HCT116 (cell line): Measurements from ENCODE around the gene MSMB. TPM values are rescaled to one million over a fixed set of nuclear protein-coding genes. Genes with fewer than 3 reads are reported as not detected.

Experiments used
- ATAC-seq: fragments of 200-7000 bp; cut with Tn5 transposase; 2 replicates; pipeline ENCODE4 v1.9.1; 2020; ENCODE audit warnings: mild to moderate bottlenecking, moderate library complexity
- BruUV-seq: library from RNA; stranded (reverse); fragments of 400-500 nt; replicated peaks from 2 replicates; lab custom pipeline; 2021; lab: Mats Ljungman, UMichigan
- CTCF ChIA-PET: fragments of 300-600 bp; sonication (Branson Sonifier 250); formaldehyde crosslinking; loops from one replicate; lab custom pipeline; 2021; ENCODE audit warnings: antibody characterized with exemption; lab: Charles Lee
- POLR2A ChIA-PET: fragments of 300-600, 350-600 bp; sonication (Branson Sonifier 250); formaldehyde crosslinking; loops from one replicate; lab custom pipeline; 2021; ENCODE audit warnings: antibody characterized with exemption; lab: Charles Lee
- RAD21 ChIA-PET, 2 experiments: fragments of 300-600 bp; sonication (Branson Sonifier 250); formaldehyde crosslinking; loops; one replicate each; lab custom pipeline; 2023; ENCODE audit warnings: low total read pairs in 2 of 2; ENCODE audit not compliant: uncharacterized antibody in 2 of 2, unreplicated experiment in 2 of 2, low non-redundant PET in 1 of 2; lab: Charles Lee
- DNase-seq: peaks from one replicate; pipeline ENCODE4 v3.0.0-alpha.2; 2010; ENCODE audit warnings: low read depth, low spot score
- H2AFZ ChIP-seq: fragments of 200-600 bp; shearing (Covaris generic), sonication (generic); 2 replicates; pipeline ENCODE4 v1.6.1; 2017; ENCODE audit warnings: low read depth, mixed run types, mixed read lengths, antibody characterized with exemption, low read length; ENCODE audit not compliant: poor library complexity, severe bottlenecking
- H3K27ac ChIP-seq: 2 replicates; pipeline ENCODE4 v1.5.1; 2012; ENCODE audit warnings: low read depth, low read length
- H3K27me3 ChIP-seq: fragments of 200-600 bp; sonication (generic); 2 replicates; pipeline ENCODE4 v1.6.1; 2016; ENCODE audit warnings: mixed run types, low read length, mixed read lengths; ENCODE audit not compliant: insufficient read depth
- H3K36me3 ChIP-seq, 2 experiments: fragments of 200-500 bp in 1 of 2; fragments of 200-600 bp in 1 of 2; sonication (Bioruptor generic) in 1 of 2; sonication (generic) in 1 of 2; 2 replicates each; pipeline versions ENCODE4 v1.5.1 to v1.6.1; 2014 to 2016; ENCODE audit warnings: low read length in 2 of 2, inconsistent platforms in 1 of 2, mixed read lengths in 1 of 2, mixed run types in 1 of 2; ENCODE audit not compliant: insufficient read depth in 2 of 2, control insufficient read depth in 1 of 2
- H3K4me1 ChIP-seq, 2 experiments: fragments of 200-600 bp in 1 of 2; sonication (generic) in 1 of 2; 2 replicates each; pipeline versions ENCODE4 v1.5.1 to v1.6.1; 2012 to 2017; ENCODE audit warnings: low read length in 2 of 2, inconsistent platforms in 1 of 2, mild to moderate bottlenecking in 1 of 2, mixed read lengths in 1 of 2, mixed run types in 1 of 2, moderate library complexity in 1 of 2; ENCODE audit not compliant: insufficient read depth in 2 of 2, control insufficient read depth in 1 of 2
- H3K4me2 ChIP-seq: fragments of 200-600 bp; sonication (generic); 2 replicates; pipeline ENCODE4 v1.6.1; 2017; ENCODE audit warnings: mixed run types, low read length, mixed read lengths
- H3K4me3 ChIP-seq, 2 experiments: fragments of 200-600 bp in 1 of 2; sonication (generic) in 1 of 2; replicated peaks in 1 of 2; 2 replicates each; pipeline ENCODE4 v1.5.1; 2011 to 2016; ENCODE audit warnings: low read length in 2 of 2, control low read depth in 1 of 2, low read depth in 1 of 2, mild to moderate bottlenecking in 1 of 2, mixed read lengths in 1 of 2, mixed run types in 1 of 2
- H3K79me2 ChIP-seq: fragments of 200-600 bp; sonication (generic); 2 replicates; pipeline ENCODE4 v1.6.1; 2017; ENCODE audit warnings: mild to moderate bottlenecking, mixed run types, low read length, moderate library complexity, mixed read lengths; ENCODE audit not compliant: insufficient read depth
- H3K9ac ChIP-seq: fragments of 200-600 bp; sonication (generic); 2 replicates; pipeline ENCODE4 v1.6.1; 2016; ENCODE audit warnings: low read length, mixed read lengths
- H3K9me2 ChIP-seq: fragments of 200-600 bp; sonication (generic), shearing (Covaris generic); 2 replicates; pipeline ENCODE4 v1.6.1; 2017; ENCODE audit warnings: mixed run types, mild to moderate bottlenecking, moderate library complexity; ENCODE audit not compliant: insufficient read depth
- H3K9me3 ChIP-seq, 2 experiments: fragments of 200-500 bp in 1 of 2; fragments of 200-600 bp in 1 of 2; sonication (Bioruptor generic) in 1 of 2; sonication (generic) in 1 of 2; 2 replicates each; pipeline ENCODE4 v1.6.1; 2014 to 2017; ENCODE audit warnings: low read length in 2 of 2, mixed read lengths in 2 of 2, inconsistent platforms in 1 of 2, low read depth in 1 of 2, mild to moderate bottlenecking in 1 of 2, mixed run types in 1 of 2, moderate library complexity in 1 of 2; ENCODE audit not compliant: control insufficient read depth in 1 of 2, insufficient read depth in 1 of 2
- H4K20me1 ChIP-seq: fragments of 200-600 bp; sonication (generic), shearing (Covaris generic); 2 replicates; pipeline ENCODE4 v1.6.1; 2017; ENCODE audit warnings: mixed run types, mild to moderate bottlenecking, moderate library complexity; ENCODE audit not compliant: insufficient read depth
- ELF1 ChIP-seq: IDR thresholded peaks from 2 replicates; pipeline ENCODE4 v1.6.1; 2012; ENCODE audit warnings: low read depth, borderline replicate concordance
- EZH2 ChIP-seq: fragments of 200-600 bp; sonication (generic); IDR thresholded peaks from 2 replicates; pipeline ENCODE4 v1.6.1; 2017; ENCODE audit warnings: antibody characterized with exemption, mixed run types
- EZH2phosphoT487 ChIP-seq: fragments of 200-600 bp; IDR thresholded peaks from 2 replicates; pipeline ENCODE4 v1.6.1; 2018; ENCODE audit warnings: antibody characterized with exemption, borderline replicate concordance
- FOSL1 ChIP-seq: IDR thresholded peaks from 2 replicates; pipeline ENCODE4 v1.6.1; 2012; ENCODE audit warnings: low read depth
- POLR2A ChIP-seq: IDR thresholded peaks from 2 replicates; pipeline ENCODE4 v1.7.0; 2011; ENCODE audit warnings: borderline replicate concordance; ENCODE audit not compliant: insufficient read depth, insufficient read length; ENCODE audit errors: extremely low read depth
- POLR2AphosphoS5 ChIP-seq: IDR thresholded peaks from 2 replicates; pipeline ENCODE4 v1.6.1; 2011; ENCODE audit warnings: mild to moderate bottlenecking, low read depth, low read length, moderate library complexity
- RAD21 ChIP-seq: IDR thresholded peaks from 2 replicates; pipeline ENCODE4 v1.6.1; 2012; ENCODE audit warnings: low read depth, mild to moderate bottlenecking
- SP1 ChIP-seq: IDR thresholded peaks from 2 replicates; pipeline ENCODE4 v1.6.1; 2012; ENCODE audit warnings: low read depth
- TCF7L2 ChIP-seq: IDR thresholded peaks from 2 replicates; pipeline ENCODE4 v1.7.0; 2011; ENCODE audit warnings: borderline replicate concordance, inconsistent platforms; ENCODE audit not compliant: insufficient read depth, insufficient read length; ENCODE audit errors: extremely low read depth
- ZBTB33 ChIP-seq: IDR thresholded peaks from 2 replicates; pipeline ENCODE4 v1.6.1; 2011; ENCODE audit warnings: mild to moderate bottlenecking, low read length, moderate library complexity; ENCODE audit not compliant: insufficient replicate concordance; ENCODE audit errors: extremely low read depth
- ZFX ChIP-seq: fragments of 450-650 bp; IDR thresholded peaks from 2 replicates; pipeline ENCODE4 v1.6.1; 2017
- ZNF274 ChIP-seq: fragments of 200-500 bp; sonication (Bioruptor generic); IDR thresholded peaks from 2 replicates; pipeline ENCODE4 v1.6.1; 2014; ENCODE audit warnings: mild to moderate bottlenecking, low read depth, low read length, inconsistent platforms
- intact Hi-C: fragments of 100-400 bp; cut with micrococcal nuclease; formaldehyde crosslinking; loops from 2 replicates; pipeline ENCODE4 v1.10.0; 2022
- total RNA-seq: library from RNA; stranded (reverse); gene quantifications from one replicate; pipeline ENCODE4 v1.2.1, GENCODE V29; 2021; ENCODE audit not compliant: unreplicated experiment
- TF ChIP-seq, protein P1 (sequence below), 3 experiments: fragments of 200-600 bp in 1 of 3; sonication (generic) in 1 of 3; IDR thresholded peaks in 2 of 3; conservative IDR thresholded peaks in 1 of 3; 2 replicates each; pipeline ENCODE4 v1.5.1; 2012 to 2017; ENCODE audit warnings: low read depth in 2 of 3, low read length in 2 of 3, antibody characterized with exemption in 1 of 3, borderline replicate concordance in 1 of 3, control low read depth in 1 of 3, mild to moderate bottlenecking in 1 of 3, mixed read lengths in 1 of 3, mixed run types in 1 of 3, moderate library complexity in 1 of 3; ENCODE audit not compliant: insufficient read depth in 1 of 3
- TF ChIP-seq, protein P2 (sequence below): IDR thresholded peaks from 2 replicates; pipeline ENCODE4 v1.6.1; 2012; ENCODE audit warnings: low read depth

Gene MSMB
- total RNA-seq, 1 experiment from 2014 or later = not detected

GRCh38 chr10:46025406-46025805 is 20.7 kb downstream of the MSMB start:
- Histone ChIP-seq H3K4me3 (no peak overlapping the region), H2AFZ (no peak overlapping the region), H4K20me1 (peaks cover 9% of the 10 kb centered on the region; the same call in 1 of the 2 replicates), H3K9me2 (no peaks in the 10 kb centered on the region), H3K9me3 (no peaks in the 10 kb centered on the region), H3K4me2 (no peak overlapping the region), H3K27me3 (no peaks in the 10 kb centered on the region), H3K9ac (no peak overlapping the region), H3K79me2 (peaks cover 93% of the 10 kb centered on the region), H3K4me1 (peaks cover 27 to 47% of the 10 kb centered on the region in 2 experiments), H3K36me3 (no peaks in the 10 kb centered on the region), H3K27ac (no peak overlapping the region)
- ATAC-seq (no peak), DNase-seq (no peak)
- TF ChIP-seq ELF1 (no peak), RAD21 (no peak), ZFX (no peak), SP1 (no peak), TCF7L2 (no peak), POLR2A (no peak), POLR2AphosphoS5 (no peak), EZH2 (no peak), ZNF274 (no peak), FOSL1 (no peak), EZH2phosphoT487 (no peak), ZBTB33 (no peak)
- TF ChIP-seq, protein P1, sequence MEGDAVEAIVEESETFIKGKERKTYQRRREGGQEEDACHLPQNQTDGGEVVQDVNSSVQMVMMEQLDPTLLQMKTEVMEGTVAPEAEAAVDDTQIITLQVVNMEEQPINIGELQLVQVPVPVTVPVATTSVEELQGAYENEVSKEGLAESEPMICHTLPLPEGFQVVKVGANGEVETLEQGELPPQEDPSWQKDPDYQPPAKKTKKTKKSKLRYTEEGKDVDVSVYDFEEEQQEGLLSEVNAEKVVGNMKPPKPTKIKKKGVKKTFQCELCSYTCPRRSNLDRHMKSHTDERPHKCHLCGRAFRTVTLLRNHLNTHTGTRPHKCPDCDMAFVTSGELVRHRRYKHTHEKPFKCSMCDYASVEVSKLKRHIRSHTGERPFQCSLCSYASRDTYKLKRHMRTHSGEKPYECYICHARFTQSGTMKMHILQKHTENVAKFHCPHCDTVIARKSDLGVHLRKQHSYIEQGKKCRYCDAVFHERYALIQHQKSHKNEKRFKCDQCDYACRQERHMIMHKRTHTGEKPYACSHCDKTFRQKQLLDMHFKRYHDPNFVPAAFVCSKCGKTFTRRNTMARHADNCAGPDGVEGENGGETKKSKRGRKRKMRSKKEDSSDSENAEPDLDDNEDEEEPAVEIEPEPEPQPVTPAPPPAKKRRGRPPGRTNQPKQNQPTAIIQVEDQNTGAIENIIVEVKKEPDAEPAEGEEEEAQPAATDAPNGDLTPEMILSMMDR (IDR thresholded peaks at IDR 0.05 in 2 of 3, conservative IDR thresholded peaks at IDR 0.05 in 1 of 3; ENCODE audit: borderline replicate concordance in 1 of 3, insufficient read depth in 1 of 3, low read depth in 2 of 3, low read length in 2 of 3) = no peak
- TF ChIP-seq, protein P2, sequence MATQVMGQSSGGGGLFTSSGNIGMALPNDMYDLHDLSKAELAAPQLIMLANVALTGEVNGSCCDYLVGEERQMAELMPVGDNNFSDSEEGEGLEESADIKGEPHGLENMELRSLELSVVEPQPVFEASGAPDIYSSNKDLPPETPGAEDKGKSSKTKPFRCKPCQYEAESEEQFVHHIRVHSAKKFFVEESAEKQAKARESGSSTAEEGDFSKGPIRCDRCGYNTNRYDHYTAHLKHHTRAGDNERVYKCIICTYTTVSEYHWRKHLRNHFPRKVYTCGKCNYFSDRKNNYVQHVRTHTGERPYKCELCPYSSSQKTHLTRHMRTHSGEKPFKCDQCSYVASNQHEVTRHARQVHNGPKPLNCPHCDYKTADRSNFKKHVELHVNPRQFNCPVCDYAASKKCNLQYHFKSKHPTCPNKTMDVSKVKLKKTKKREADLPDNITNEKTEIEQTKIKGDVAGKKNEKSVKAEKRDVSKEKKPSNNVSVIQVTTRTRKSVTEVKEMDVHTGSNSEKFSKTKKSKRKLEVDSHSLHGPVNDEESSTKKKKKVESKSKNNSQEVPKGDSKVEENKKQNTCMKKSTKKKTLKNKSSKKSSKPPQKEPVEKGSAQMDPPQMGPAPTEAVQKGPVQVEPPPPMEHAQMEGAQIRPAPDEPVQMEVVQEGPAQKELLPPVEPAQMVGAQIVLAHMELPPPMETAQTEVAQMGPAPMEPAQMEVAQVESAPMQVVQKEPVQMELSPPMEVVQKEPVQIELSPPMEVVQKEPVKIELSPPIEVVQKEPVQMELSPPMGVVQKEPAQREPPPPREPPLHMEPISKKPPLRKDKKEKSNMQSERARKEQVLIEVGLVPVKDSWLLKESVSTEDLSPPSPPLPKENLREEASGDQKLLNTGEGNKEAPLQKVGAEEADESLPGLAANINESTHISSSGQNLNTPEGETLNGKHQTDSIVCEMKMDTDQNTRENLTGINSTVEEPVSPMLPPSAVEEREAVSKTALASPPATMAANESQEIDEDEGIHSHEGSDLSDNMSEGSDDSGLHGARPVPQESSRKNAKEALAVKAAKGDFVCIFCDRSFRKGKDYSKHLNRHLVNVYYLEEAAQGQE = no peak
- CTCF ChIA-PET = no interaction called here
- POLR2A ChIA-PET = no interaction called here
- intact Hi-C loops = loop anchor here (5.0 kb wide), 1 partner anchor 773 kb away; no protein-coding TSS in a partner anchor
- RAD21 ChIA-PET = no interaction called here
- BruUV-seq = no TSS peak
